COLO668 (cell line): ENCODE results near the gene TYR.
"Not testable (repeated sequence)": the region's sequence is repeated elsewhere in the genome, so short reads cannot be mapped to it uniquely, and the experiment has no call there.

Experiments used
- DNase-seq: peaks from one replicate; lab custom pipeline; 2025; ENCODE audit not compliant: unreplicated experiment; lab: John Stamatoyannopoulos, UW

Gene TYR

GRCh38 chr11:89267660-89268302, 90.1 kb downstream of the TYR start:
- no peak for DNase-seq

GRCh38 chr11:89272540-89273088, 94.9 kb downstream of the TYR start:
- DNase-seq, result not testable (repeated sequence)

GRCh38 chr11:89273220-89273619, 95.5 kb downstream of the TYR start:
- DNase-seq, result not testable (repeated sequence)

GRCh38 chr11:89275966-89276365, 98.3 kb downstream of the TYR start:
- DNase-seq, result no peak

- DNase-seq, result no peak
Measured at GRCh38 chr11:89279176-89279575, 101.5 kb downstream of the TYR start.

GRCh38 chr11:89281032-89281677, 103.5 kb downstream of the TYR start:
- not testable (repeated sequence) for DNase-seq

- not testable (repeated sequence) for DNase-seq
Measured at GRCh38 chr11:89286601-89287000, 108.9 kb downstream of the TYR start.

GRCh38 chr11:89288004-89288403, 110.3 kb downstream of the TYR start:
- DNase-seq, result not testable (repeated sequence)

GRCh38 chr11:89293965-89294679, 116.4 kb downstream of the TYR start:
- no peak for DNase-seq

- DNase-seq, result not testable (repeated sequence)
Measured at GRCh38 chr11:89295023-89295422, 117.3 kb downstream of the TYR start.

- DNase-seq, result not testable (repeated sequence)
Measured at GRCh38 chr11:89303029-89303428, 125.4 kb downstream of the TYR start.

GRCh38 chr11:89308272-89308671, 130.6 kb downstream of the TYR start:
- not testable (repeated sequence) for DNase-seq

- not testable (repeated sequence) for DNase-seq
Measured at GRCh38 chr11:89309321-89309985, 131.8 kb downstream of the TYR start.

- not testable (repeated sequence) for DNase-seq
Measured at GRCh38 chr11:89310607-89311006, 132.9 kb downstream of the TYR start.

- DNase-seq, result no peak
Measured at GRCh38 chr11:89321401-89321800, 143.7 kb downstream of the TYR start.

GRCh38 chr11:89327885-89328284, 150.2 kb downstream of the TYR start:
- DNase-seq, result no peak

- DNase-seq, result not testable (repeated sequence)
Measured at GRCh38 chr11:89331940-89332339, 154.3 kb downstream of the TYR start.

- not testable (repeated sequence) for DNase-seq
Measured at GRCh38 chr11:89333704-89334103, 156.0 kb downstream of the TYR start.

- DNase-seq, result not testable (repeated sequence)
Measured at GRCh38 chr11:89337100-89337650, 159.5 kb downstream of the TYR start.

- not testable (repeated sequence) for DNase-seq
Measured at GRCh38 chr11:89338073-89338472, 160.4 kb downstream of the TYR start.

GRCh38 chr11:89340450-89340849, 162.8 kb downstream of the TYR start:
- not testable (repeated sequence) for DNase-seq
